D721Med (cell line): Measurements from ENCODE around the gene CKB.

Experiments used
- DNase-seq: peaks from one replicate; pipeline ENCODE4 v3.0.0; 2011; ENCODE audit warnings: low spot score; ENCODE audit not compliant: insufficient read length
- FAIRE-seq: peaks from 2 replicates; lab custom pipeline; 2011; peaks lifted over from hg19 to GRCh38; lab: Jason Lieb, UNC
- TF ChIP-seq, protein P1 (sequence below): IDR thresholded peaks from 2 replicates; pipeline ENCODE4 v1.5.1; 2012; ENCODE audit warnings: mild to moderate bottlenecking, control low read depth; ENCODE audit not compliant: insufficient read depth; ENCODE audit errors: missing control alignments

CKB gene

DNA sequence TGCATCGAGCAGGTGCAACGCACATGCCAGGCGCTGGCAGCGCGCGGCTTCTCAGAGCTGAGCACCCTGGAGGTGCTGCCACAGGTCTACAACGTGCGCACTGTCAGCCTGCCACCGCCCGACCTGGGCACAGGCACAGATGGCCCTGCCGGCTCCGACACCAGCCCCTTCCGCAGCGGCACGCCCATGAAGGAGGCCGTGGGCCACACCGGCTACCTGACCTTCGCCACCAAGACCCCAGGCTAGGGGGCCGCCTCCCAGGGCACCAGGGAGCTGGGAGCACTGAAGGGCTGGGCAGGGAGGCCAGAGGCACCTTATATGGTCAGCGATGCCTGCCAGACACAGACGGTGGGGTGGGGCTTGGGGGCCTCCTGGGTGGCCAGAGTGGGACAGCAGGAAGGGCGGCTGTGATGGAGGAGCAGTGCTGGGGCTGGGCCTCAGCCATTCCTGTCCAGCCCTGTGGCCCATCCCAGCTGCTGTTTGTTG is 12.0 kb upstream of the CKB start:
- TF ChIP-seq, protein P1, sequence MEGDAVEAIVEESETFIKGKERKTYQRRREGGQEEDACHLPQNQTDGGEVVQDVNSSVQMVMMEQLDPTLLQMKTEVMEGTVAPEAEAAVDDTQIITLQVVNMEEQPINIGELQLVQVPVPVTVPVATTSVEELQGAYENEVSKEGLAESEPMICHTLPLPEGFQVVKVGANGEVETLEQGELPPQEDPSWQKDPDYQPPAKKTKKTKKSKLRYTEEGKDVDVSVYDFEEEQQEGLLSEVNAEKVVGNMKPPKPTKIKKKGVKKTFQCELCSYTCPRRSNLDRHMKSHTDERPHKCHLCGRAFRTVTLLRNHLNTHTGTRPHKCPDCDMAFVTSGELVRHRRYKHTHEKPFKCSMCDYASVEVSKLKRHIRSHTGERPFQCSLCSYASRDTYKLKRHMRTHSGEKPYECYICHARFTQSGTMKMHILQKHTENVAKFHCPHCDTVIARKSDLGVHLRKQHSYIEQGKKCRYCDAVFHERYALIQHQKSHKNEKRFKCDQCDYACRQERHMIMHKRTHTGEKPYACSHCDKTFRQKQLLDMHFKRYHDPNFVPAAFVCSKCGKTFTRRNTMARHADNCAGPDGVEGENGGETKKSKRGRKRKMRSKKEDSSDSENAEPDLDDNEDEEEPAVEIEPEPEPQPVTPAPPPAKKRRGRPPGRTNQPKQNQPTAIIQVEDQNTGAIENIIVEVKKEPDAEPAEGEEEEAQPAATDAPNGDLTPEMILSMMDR, result no peak
- FAIRE-seq (no peak), DNase-seq (no peak)

DNA sequence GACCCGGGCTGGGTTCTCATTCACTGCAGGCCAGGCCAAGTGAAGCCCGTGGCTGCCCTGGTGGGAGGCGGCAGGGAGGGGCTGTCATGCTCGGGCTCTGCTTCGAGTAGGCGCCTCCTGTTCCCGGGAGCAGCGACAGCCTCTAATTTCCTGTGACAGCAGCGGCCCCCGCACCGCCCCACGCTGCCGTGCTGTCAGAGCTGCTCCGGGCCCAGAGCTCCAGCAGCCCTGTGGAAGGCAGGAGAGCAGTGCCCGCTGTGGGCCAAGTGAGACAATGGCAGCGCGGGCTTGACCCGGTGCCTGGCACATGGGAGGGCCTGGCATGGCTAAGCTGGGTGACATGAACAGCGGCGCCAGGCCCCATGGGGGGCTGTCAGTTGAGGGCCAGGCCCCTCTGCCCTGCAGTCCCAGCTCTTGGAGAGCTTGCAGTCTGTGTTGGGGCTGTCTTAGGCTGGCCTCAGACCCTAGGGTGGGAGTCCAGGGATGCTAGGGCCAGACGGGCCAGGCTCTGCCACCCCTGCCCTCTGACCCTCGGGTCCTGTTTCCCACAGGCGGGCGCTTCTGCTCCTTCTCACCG is 11.5 kb upstream of the CKB start:
- FAIRE-seq (no peak), DNase-seq (no peak)
- TF ChIP-seq, protein P1, result no peak

DNA sequence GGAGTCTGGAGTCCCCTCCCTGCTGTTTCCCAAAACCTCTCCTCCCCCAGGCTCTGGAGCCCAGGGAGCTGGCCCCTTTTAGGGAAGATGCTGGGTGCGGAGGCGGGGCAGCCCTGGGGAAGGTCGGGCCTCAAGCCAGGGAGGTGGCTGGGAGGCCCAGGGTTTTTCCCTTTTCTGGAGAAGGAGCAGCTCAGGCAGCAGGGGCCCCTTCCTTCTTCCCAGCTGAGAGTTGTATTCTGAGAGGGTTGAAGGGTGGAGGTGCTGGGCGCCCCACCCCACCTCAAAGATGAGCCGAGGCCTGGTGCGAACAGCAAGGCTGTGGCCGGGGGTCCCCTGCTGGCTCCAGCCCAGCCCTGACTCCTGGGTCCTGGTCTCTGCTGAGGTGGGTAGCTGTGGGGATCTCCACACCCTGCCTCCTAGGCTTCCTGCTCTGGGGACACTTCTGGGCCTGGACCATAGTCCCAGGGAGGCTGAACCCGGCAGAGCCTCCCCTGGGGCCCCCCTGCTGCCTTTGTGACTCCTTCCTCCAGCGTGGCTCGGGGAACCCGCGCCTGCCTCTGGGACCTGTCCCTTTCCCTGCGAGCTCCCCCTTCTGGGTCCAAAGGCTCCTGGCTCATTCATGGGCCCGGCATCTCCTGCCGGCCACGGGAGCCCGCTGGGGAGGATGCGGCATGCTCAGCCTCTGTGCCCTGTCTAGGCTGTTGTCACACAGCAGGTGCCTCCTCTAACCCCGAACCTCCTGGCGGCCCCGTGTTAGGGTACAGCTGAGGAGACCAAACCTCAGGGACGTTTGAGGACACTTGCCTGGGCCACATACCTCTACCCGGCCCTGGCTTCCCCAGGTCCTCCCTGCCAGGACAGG is 10.7 kb upstream of the CKB start:
- FAIRE-seq (no peak), DNase-seq (no peak)
- TF ChIP-seq, protein P1, result no peak

DNA sequence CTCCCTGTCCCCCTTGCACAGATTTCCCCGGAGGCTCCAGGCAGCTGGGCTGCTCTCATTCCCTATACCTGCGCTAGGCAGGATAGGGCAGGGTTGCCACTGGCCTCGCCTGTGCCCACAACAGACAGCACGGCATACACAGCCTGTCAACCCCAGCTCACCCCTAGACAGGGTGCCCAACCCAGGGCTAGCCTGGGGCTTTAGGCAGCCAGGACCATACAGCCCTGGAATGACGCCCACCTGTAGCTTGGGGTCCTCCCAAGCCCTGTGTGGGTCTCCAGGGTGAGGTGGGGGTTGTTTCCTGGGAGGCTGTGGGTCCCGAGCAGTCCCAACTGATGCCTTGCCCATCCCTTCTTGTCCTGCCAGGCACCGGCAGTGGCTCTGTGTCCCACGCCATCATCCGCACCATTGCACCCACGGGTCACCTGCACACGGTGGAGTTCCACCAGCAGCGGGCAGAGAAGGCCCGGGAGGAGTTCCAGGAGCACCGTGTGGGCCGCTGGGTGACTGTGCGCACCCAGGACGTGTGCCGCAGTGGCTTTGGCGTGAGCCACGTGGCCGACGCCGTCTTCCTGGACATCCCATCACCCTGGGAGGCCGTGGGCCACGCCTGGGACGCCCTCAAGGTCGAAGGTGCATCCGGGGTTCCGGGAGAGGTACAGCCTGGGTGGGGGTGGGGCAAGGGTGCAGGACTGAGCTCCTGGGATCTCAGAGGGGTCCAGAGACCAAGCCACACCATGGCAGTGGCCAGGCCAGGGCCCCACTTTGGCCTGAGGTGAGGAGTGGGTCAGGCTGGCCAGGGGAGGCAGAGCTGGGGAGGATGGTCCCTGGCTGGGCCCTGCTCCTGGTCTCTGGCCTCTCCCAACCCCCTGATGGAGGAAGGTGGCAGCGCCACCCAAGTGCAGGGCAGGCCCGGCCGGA is 9.8 kb upstream of the CKB start:
- TF ChIP-seq, protein P1, result no peak
- no peak for DNase-seq
- no peak for FAIRE-seq

DNA sequence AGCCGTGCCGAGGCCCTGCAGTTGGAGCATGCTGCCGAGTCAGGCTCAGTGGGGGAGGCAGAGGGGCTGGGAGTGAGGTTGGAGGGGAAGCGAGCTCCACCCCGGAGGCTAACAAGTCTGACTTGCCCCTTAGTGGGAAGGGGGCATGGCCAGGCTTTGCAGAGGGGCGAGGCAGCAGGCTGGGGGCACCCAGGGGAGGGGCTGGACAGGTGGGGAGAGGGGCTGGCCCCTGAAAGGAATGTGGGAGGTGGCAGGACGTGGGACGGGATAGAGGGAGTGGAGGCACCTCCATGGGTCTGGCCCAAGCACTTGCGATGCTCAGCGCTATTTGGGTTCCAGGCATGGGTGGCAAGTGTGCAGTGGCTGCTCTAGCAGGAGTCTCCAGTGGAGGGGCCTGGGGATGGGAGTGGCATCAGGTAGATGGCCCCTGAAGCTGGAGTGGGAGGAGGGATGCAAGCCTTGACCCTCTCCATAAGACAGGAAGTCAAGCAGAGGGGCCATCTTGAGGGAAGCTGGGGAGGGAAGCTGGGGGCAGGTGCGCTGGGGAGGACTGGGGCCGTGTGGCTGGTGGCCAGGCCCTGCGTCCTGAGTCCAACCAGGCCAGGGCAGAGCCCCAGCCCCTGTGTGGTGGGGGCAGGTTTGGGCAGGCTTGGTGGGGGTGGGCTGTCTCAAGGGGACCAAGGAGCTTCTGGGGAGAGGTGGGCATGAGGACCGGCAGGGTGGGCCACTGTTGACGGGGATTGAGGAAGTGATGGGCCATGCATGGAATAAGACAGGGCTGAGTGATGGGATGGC is 9.0 kb upstream of the CKB start:
- DNase-seq (no peak), FAIRE-seq (no peak)
- TF ChIP-seq, protein P1, result no peak

DNA sequence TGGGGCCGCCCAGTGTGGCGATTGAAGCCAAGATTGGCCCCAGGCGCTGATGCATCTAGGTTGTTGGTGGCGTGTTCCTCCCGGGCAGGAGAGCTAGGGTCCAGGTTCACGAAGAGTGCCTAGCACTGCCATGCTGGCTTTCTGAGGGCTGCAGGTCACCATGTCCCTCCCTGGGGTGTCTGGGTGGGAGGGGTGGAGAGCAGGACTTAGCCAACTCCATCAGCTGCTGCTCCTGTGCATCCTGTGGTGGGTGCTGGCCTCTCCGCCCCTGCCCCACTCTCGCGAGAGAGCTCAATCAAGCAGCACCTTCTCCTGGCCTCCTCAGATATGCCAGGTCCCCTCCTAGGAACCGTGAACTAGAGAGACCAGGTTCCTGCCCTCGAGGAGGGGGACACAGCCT is 8.2 kb upstream of the CKB start:
- DNase-seq (no peak), FAIRE-seq (no peak)
- TF ChIP-seq, protein P1, result no peak
